NCI-H1417 treated with DMSO at 0.1 percent for 48 hours (cell line): ENCODE results near the gene DNASE1.
"Not testable (repeated sequence)": the region's sequence is repeated elsewhere in the genome, so short reads cannot be mapped to it uniquely, and the experiment has no call there.

Experiments
- DNase-seq: peaks from one replicate; lab custom pipeline; 2025; lab: John Stamatoyannopoulos, UW

Gene DNASE1

GRCh38 chr16:3641801-3642396 lies 12.6 kb upstream of the DNASE1 start:
- no peak for DNase-seq

GRCh38 chr16:3642397-3643094 lies 11.9 kb upstream of the DNASE1 start:
- no peak for DNase-seq

- no peak for DNase-seq
Measured at GRCh38 chr16:3643095-3643730, 11.3 kb upstream of the DNASE1 start.

- DNase-seq, result no peak
Measured at GRCh38 chr16:3645108-3645503, 9.4 kb upstream of the DNASE1 start.

GRCh38 chr16:3645504-3646347 lies 8.8 kb upstream of the DNASE1 start:
- no peak for DNase-seq

- DNase-seq, result no peak
Measured at GRCh38 chr16:3646348-3646920, 8.1 kb upstream of the DNASE1 start.

- no peak for DNase-seq
Measured at GRCh38 chr16:3650631-3651265, 3.7 kb upstream of the DNASE1 start.

- DNase-seq, result no peak
Measured at GRCh38 chr16:3651461-3652372, 2.8 kb upstream of the DNASE1 start.

- no peak for DNase-seq
Measured at GRCh38 chr16:3652373-3653195, 1.9 kb upstream of the DNASE1 start.

GRCh38 chr16:3655030-3655395 lies 522 bp downstream of the DNASE1 start:
- DNase-seq, result no peak

GRCh38 chr16:3655396-3656159 lies 1.1 kb downstream of the DNASE1 start:
- no peak for DNase-seq

GRCh38 chr16:3656160-3656490 lies 1.6 kb downstream of the DNASE1 start:
- not testable (repeated sequence) for DNase-seq

GRCh38 chr16:3656491-3657468 lies 2.3 kb downstream of the DNASE1 start:
- DNase-seq, result no peak

- no peak for DNase-seq
Measured at GRCh38 chr16:3659251-3659650, 4.8 kb downstream of the DNASE1 start.

GRCh38 chr16:3661311-3661710 lies 6.8 kb downstream of the DNASE1 start:
- DNase-seq, result no peak

- no peak for DNase-seq
Measured at GRCh38 chr16:3661922-3662321, 7.4 kb downstream of the DNASE1 start.

GRCh38 chr16:3662601-3663000 lies 8.1 kb downstream of the DNASE1 start:
- no peak for DNase-seq
